ENCODE measurements around the gene KCTD17. TPM values are rescaled to one million over a fixed set of nuclear protein-coding genes. Genes with fewer than 3 reads are reported as not detected.
A peak's percentile ranks its signal among the peaks of the same experiment; 100 is the strongest.

The KCTD17 gene
- total and polyA plus RNA-seq, 2 of the 13 experiments (the other 11 are each of a cell fraction or from before 2014, with no cell fraction given), result 5.3 to 11.7 TPM

- TF ChIP-seq ZNF10 (CRISPR knock-in tag; IDR thresholded peaks at IDR 0.05; ENCODE audit: borderline replicate concordance, low read depth) (no peak), TBP (CRISPR knock-in tag; IDR thresholded peaks at IDR 0.05) (no peak), HOXA5 (CRISPR knock-in tag; IDR thresholded peaks at IDR 0.05) (no peak), ATF2 (CRISPR knock-in tag; IDR thresholded peaks at IDR 0.05) (no peak), MLXIP (CRISPR knock-in tag; IDR thresholded peaks at IDR 0.05; ENCODE audit: borderline replicate concordance) (no peak), ZNF770 (CRISPR knock-in tag; IDR thresholded peaks at IDR 0.05) (no peak), CREB1 (IDR thresholded peaks at IDR 0.05) (no peak), CREB1 (CRISPR knock-in tag; IDR thresholded peaks at IDR 0.05) (no peak), KAT8 (CRISPR knock-in tag; IDR thresholded peaks at IDR 0.05) (0 out of 2 replicates have a peak, but pooled peaks have one; percentile 20), ZNF251 (CRISPR knock-in tag; IDR thresholded peaks at IDR 0.05) (no peak), ZNF18 (CRISPR knock-in tag; IDR thresholded peaks at IDR 0.05; ENCODE audit: insufficient replicate concordance) (no peak), NONO (IDR thresholded peaks at IDR 0.05) (no peak), NONO (CRISPR knock-in tag; conservative IDR thresholded peaks at IDR 0.05) (peak; percentile 83; the same call in 1 of the 2 replicates), LRRFIP1 (CRISPR knock-in tag; conservative IDR thresholded peaks at IDR 0.05) (no peak), NR2C2 (CRISPR knock-in tag; IDR thresholded peaks at IDR 0.05; ENCODE audit: borderline replicate concordance) (peak; percentile 46; the same call in 1 of the 2 replicates), ZNF670 (CRISPR knock-in tag; IDR thresholded peaks at IDR 0.05; ENCODE audit: borderline replicate concordance) (no peak), ZNF101 (CRISPR knock-in tag; IDR thresholded peaks at IDR 0.05; ENCODE audit: borderline replicate concordance, low read depth) (no peak), SRSF9 (IDR thresholded peaks at IDR 0.05; ENCODE audit: borderline replicate concordance, insufficient read depth, low read depth, low read length, poor library complexity, severe bottlenecking) (no peak)
Measured at GRCh38 chr22:37112084-37112728, 60.7 kb downstream of the KCTD17 start (continued).
